Astrocyte (in vitro differentiated cells and primary cell): ENCODE measurements around the gene TIPARP. TPM values are rescaled to one million over a fixed set of nuclear protein-coding genes. Genes with fewer than 3 reads are reported as not detected.

Experiments used
- DNase-seq: peaks from one replicate; pipeline ENCODE4 v3.0.0-alpha.2; 2010; ENCODE audit warnings: low read depth
- FAIRE-seq: peaks from 2 replicates; lab custom pipeline; 2011; peaks lifted over from hg19 to GRCh38; lab: Jason Lieb, UNC
- H2AFZ ChIP-seq: 2 replicates; pipeline ENCODE4 v1.6.0; 2012; ENCODE audit warnings: low read depth, low read length, inconsistent platforms
- H3K27ac ChIP-seq: 2 replicates; pipeline ENCODE4 v1.5.1; 2011; ENCODE audit warnings: low read depth, low read length, inconsistent platforms
- H3K27me3 ChIP-seq: 2 replicates; pipeline ENCODE4 v1.6.0; 2011; ENCODE audit warnings: low read length, inconsistent platforms; ENCODE audit not compliant: insufficient read depth
- H3K36me3 ChIP-seq: 2 replicates; pipeline ENCODE4 v1.5.1; 2011; ENCODE audit warnings: low read length, inconsistent platforms; ENCODE audit not compliant: insufficient read depth
- H3K4me1 ChIP-seq: 2 replicates; pipeline ENCODE4 v1.5.1; 2011; ENCODE audit warnings: low read length, inconsistent platforms; ENCODE audit not compliant: insufficient read depth
- H3K4me2 ChIP-seq: 2 replicates; pipeline ENCODE4 v1.6.0; 2012; ENCODE audit warnings: low read length, inconsistent platforms
- H3K4me3 ChIP-seq: 2 replicates; pipeline ENCODE4 v1.5.1; 2011; ENCODE audit warnings: low read depth, mild to moderate bottlenecking, low read length, inconsistent platforms; ENCODE audit not compliant: insufficient read depth
- H3K79me2 ChIP-seq: 2 replicates; pipeline ENCODE4 v1.6.0; 2012; ENCODE audit warnings: mild to moderate bottlenecking, low read length, inconsistent platforms; ENCODE audit not compliant: insufficient read depth
- H3K9ac ChIP-seq: 2 replicates; pipeline ENCODE4 v1.6.0; 2012; ENCODE audit warnings: mild to moderate bottlenecking, low read length, inconsistent platforms
- H3K9me3 ChIP-seq: 2 replicates; pipeline ENCODE4 v1.5.1; 2012; ENCODE audit warnings: low read depth, mild to moderate bottlenecking, low read length, inconsistent platforms; ENCODE audit not compliant: insufficient read depth
- H4K20me1 ChIP-seq: 2 replicates; pipeline ENCODE4 v1.6.0; 2012; ENCODE audit warnings: low read length, inconsistent platforms; ENCODE audit not compliant: insufficient read depth
- H3K27ac Mint-ChIP-seq: one replicate; pipeline ENCODE4 v1.8.0; 2021; ENCODE audit warnings: mild to moderate bottlenecking, mixed read lengths; ENCODE audit not compliant: unreplicated experiment
- H3K27me3 Mint-ChIP-seq: one replicate; pipeline ENCODE4 v1.8.0; 2021; ENCODE audit warnings: low read depth, mixed read lengths; ENCODE audit not compliant: unreplicated experiment
- H3K36me3 Mint-ChIP-seq: one replicate; pipeline ENCODE4 v1.8.0; 2021; ENCODE audit warnings: low read depth, mixed read lengths; ENCODE audit not compliant: unreplicated experiment
- H3K4me1 Mint-ChIP-seq: one replicate; pipeline ENCODE4 v1.8.0; 2021; ENCODE audit warnings: low read depth, mixed read lengths; ENCODE audit not compliant: unreplicated experiment
- H3K4me3 Mint-ChIP-seq: one replicate; pipeline ENCODE4 v1.8.0; 2021; ENCODE audit warnings: mild to moderate bottlenecking, moderate library complexity, mixed read lengths; ENCODE audit not compliant: unreplicated experiment
- H3K9me3 Mint-ChIP-seq: one replicate; pipeline ENCODE4 v1.8.0; 2021; ENCODE audit warnings: mild to moderate bottlenecking, mixed read lengths; ENCODE audit not compliant: unreplicated experiment
- CTCF ChIP-seq: IDR thresholded peaks from 2 replicates; pipeline ENCODE4 v1.5.1; 2011; ENCODE audit warnings: low read depth, mild to moderate bottlenecking, inconsistent platforms, low read length, moderate library complexity; ENCODE audit not compliant: insufficient read depth
- EZH2 ChIP-seq: IDR thresholded peaks from 2 replicates; pipeline ENCODE4 v1.6.1; 2012; ENCODE audit warnings: mild to moderate bottlenecking, low read length, inconsistent platforms; ENCODE audit not compliant: insufficient read depth
- total RNA-seq: library from RNA; stranded (reverse); gene quantifications from 2 replicates; pipeline ENCODE4 v1.2.1, GENCODE V29; 2021

Gene TIPARP
- total RNA-seq, 1 donor from 2014 or later, result 74.2 TPM

- Histone ChIP-seq H3K27ac (no peak overlapping the region), H4K20me1 (peaks cover 94% of the 10 kb centered on the region), H3K27me3 (no peaks in the 10 kb centered on the region), H3K4me3 (no peak overlapping the region), H3K36me3 (peaks cover 27% of the 10 kb centered on the region), H3K9ac (no peak overlapping the region), H3K4me1 (peaks cover 59% of the 10 kb centered on the region), H3K4me2 (peak overlapping the region; percentile 81), H2AFZ (no peak overlapping the region), H3K79me2 (peaks cover 100% of the 10 kb centered on the region), H3K9me3 (no peaks in the 10 kb centered on the region)
- Mint-ChIP-seq H3K27ac (no peak overlapping the region), H3K4me1 (peaks cover 65% of the 10 kb centered on the region), H3K27me3 (no peaks in the 10 kb centered on the region), H3K9me3 (no peaks in the 10 kb centered on the region), H3K36me3 (peaks cover 10% of the 10 kb centered on the region), H3K4me3 (no peak overlapping the region)
- FAIRE-seq (no peak), DNase-seq (no peak)
- no peak for TF ChIP-seq EZH2
- no peak for TF ChIP-seq CTCF
Measured at GRCh38 chr3:156682963-156683362, 8.6 kb downstream of the TIPARP start.

GRCh38 chr3:156685198-156685597 lies 10.8 kb downstream of the TIPARP start:
- H3K27ac Mint-ChIP-seq, result no peak overlapping the region

More at GRCh38 chr3:156685198-156685597, 10.8 kb downstream of the TIPARP start:
- H3K79me2 ChIP-seq, result peaks cover 100% of the 10 kb centered on the region
- peaks cover 17% of the 10 kb centered on the region for H3K36me3 ChIP-seq
- peak overlapping the region; percentile 45 for H3K4me2 ChIP-seq
- peaks cover 3% of the 10 kb centered on the region for H3K36me3 Mint-ChIP-seq
- no peak overlapping the region for H3K27ac ChIP-seq
- TF ChIP-seq EZH2 (no peak), CTCF (no peak)
- no peak overlapping the region for H3K4me3 ChIP-seq
- peaks cover 91% of the 10 kb centered on the region for H4K20me1 ChIP-seq
- peaks cover 53% of the 10 kb centered on the region for H3K4me1 ChIP-seq
- DNase-seq (no peak), FAIRE-seq (peak; percentile 17)
- no peaks in the 10 kb centered on the region for H3K9me3 ChIP-seq
- no peaks in the 10 kb centered on the region for H3K27me3 Mint-ChIP-seq
- peaks cover 70% of the 10 kb centered on the region for H3K4me1 Mint-ChIP-seq
- no peak overlapping the region for H2AFZ ChIP-seq
- H3K9me3 Mint-ChIP-seq, result no peaks in the 10 kb centered on the region
- H3K27me3 ChIP-seq, result no peaks in the 10 kb centered on the region
- no peak overlapping the region for H3K9ac ChIP-seq
- peak overlapping the region; percentile 54 for H3K4me3 Mint-ChIP-seq
